Measurements from ENCODE around the gene CDC14A.

DNA sequence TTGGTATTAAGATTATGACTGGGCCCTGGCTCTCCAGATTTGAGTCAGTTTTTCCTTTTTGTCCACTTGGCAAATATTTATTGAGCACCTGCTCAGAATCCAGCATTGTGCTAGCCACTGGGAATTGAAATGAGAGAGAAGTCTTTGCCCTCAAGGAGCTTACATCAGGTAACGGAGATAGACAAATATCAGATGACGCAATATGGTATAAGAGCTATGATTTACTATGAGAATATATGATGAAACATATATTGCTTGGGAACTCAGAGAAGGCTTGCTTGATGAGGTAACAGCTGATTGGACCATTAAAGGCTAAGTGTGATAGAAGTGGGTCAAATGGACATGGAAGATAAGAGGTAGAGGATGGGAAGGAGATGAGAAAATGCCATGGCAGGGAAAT, 144.6 kb downstream of the CDC14A start:
- TF ChIP-seq, protein P1, sequence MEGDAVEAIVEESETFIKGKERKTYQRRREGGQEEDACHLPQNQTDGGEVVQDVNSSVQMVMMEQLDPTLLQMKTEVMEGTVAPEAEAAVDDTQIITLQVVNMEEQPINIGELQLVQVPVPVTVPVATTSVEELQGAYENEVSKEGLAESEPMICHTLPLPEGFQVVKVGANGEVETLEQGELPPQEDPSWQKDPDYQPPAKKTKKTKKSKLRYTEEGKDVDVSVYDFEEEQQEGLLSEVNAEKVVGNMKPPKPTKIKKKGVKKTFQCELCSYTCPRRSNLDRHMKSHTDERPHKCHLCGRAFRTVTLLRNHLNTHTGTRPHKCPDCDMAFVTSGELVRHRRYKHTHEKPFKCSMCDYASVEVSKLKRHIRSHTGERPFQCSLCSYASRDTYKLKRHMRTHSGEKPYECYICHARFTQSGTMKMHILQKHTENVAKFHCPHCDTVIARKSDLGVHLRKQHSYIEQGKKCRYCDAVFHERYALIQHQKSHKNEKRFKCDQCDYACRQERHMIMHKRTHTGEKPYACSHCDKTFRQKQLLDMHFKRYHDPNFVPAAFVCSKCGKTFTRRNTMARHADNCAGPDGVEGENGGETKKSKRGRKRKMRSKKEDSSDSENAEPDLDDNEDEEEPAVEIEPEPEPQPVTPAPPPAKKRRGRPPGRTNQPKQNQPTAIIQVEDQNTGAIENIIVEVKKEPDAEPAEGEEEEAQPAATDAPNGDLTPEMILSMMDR (IDR thresholded peaks at IDR 0.05): no peak
- no peak for TF ChIP-seq POLR2A (IDR thresholded peaks at IDR 0.05)
- TF ChIP-seq EP300 (IDR thresholded peaks at IDR 0.05): no peak
